Thyroid gland (tissue), 4 donors: ENCODE results near the gene GPS1.

ENCODE experiments used
- POLR2A ChIP-seq, 2 donors: fragments of 450-650 bp; IDR thresholded peaks; one replicate each; pipeline ENCODE4 v1.6.1; 2017; ENCODE audit warnings: antibody characterized with exemption in 2 of 2, mild to moderate bottlenecking in 2 of 2, moderate library complexity in 1 of 2
- TF ChIP-seq, protein P1 (sequence below), 6 experiments: fragments of 200-600 bp in 3 of 6; fragments of 450-650 bp in 3 of 6; sonication (generic) in 3 of 6; IDR thresholded peaks; one replicate each; pipeline ENCODE4 v1.5.1; 2016 to 2019; ENCODE audit warnings: antibody characterized with exemption in 6 of 6, mild to moderate bottlenecking in 2 of 6, inconsistent platforms in 1 of 6, moderate library complexity in 1 of 6

GRCh38 chr17:82021900-82022309 is 29.8 kb upstream of the GPS1 start:
- TF ChIP-seq, protein P1, sequence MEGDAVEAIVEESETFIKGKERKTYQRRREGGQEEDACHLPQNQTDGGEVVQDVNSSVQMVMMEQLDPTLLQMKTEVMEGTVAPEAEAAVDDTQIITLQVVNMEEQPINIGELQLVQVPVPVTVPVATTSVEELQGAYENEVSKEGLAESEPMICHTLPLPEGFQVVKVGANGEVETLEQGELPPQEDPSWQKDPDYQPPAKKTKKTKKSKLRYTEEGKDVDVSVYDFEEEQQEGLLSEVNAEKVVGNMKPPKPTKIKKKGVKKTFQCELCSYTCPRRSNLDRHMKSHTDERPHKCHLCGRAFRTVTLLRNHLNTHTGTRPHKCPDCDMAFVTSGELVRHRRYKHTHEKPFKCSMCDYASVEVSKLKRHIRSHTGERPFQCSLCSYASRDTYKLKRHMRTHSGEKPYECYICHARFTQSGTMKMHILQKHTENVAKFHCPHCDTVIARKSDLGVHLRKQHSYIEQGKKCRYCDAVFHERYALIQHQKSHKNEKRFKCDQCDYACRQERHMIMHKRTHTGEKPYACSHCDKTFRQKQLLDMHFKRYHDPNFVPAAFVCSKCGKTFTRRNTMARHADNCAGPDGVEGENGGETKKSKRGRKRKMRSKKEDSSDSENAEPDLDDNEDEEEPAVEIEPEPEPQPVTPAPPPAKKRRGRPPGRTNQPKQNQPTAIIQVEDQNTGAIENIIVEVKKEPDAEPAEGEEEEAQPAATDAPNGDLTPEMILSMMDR (IDR thresholded peaks at IDR 0.05) = no peak
- TF ChIP-seq POLR2A (IDR thresholded peaks at IDR 0.05) = no peak
